H9 (cell line): ENCODE results near the gene NSMF. TPM values are rescaled to one million over a fixed set of nuclear protein-coding genes. Genes with fewer than 3 reads are reported as not detected.

Source experiments
- DNase-seq: peaks from one replicate; pipeline ENCODE4 v3.0.0-alpha.2; 2017
- H2AFZ ChIP-seq: one replicate; pipeline ENCODE4 v1.6.1; 2013; ENCODE audit warnings: mild to moderate bottlenecking, low read length, control low read depth, moderate library complexity
- H2AK5ac ChIP-seq: 2 replicates; pipeline ENCODE4 v1.6.1; 2013; ENCODE audit warnings: low read length, control low read depth, mixed read lengths; ENCODE audit not compliant: insufficient read length
- H2BK120ac ChIP-seq: one replicate; pipeline ENCODE4 v1.6.1; 2013; ENCODE audit warnings: low read depth, mild to moderate bottlenecking, low read length, control low read depth, inconsistent platforms; ENCODE audit not compliant: poor library complexity, severe bottlenecking
- H2BK12ac ChIP-seq: 2 replicates; pipeline ENCODE4 v1.6.1; 2013; ENCODE audit warnings: low read length, control low read depth, mixed read lengths, low read depth; ENCODE audit not compliant: insufficient read length
- H2BK15ac ChIP-seq: 2 replicates; pipeline ENCODE4 v1.6.1; 2013; ENCODE audit warnings: low read depth, low read length, control low read depth
- H2BK20ac ChIP-seq: one replicate; pipeline ENCODE4 v1.6.1; 2013; ENCODE audit warnings: low read depth, mild to moderate bottlenecking, low read length, control low read depth, inconsistent platforms; ENCODE audit not compliant: poor library complexity, severe bottlenecking
- H2BK5ac ChIP-seq: 2 replicates; pipeline ENCODE4 v1.6.1; 2013; ENCODE audit warnings: low read length, control low read depth, mixed read lengths; ENCODE audit not compliant: insufficient read length
- H3K14ac ChIP-seq: 2 replicates; pipeline ENCODE4 v1.6.1; 2013; ENCODE audit warnings: low read length, control low read depth; ENCODE audit not compliant: insufficient read depth
- H3K18ac ChIP-seq: 2 replicates; pipeline ENCODE4 v1.6.1; 2013; ENCODE audit warnings: low read depth, mild to moderate bottlenecking, mixed read lengths, low read length, control low read depth; ENCODE audit not compliant: insufficient read length
- H3K23ac ChIP-seq: 2 replicates; pipeline ENCODE4 v1.6.1; 2013; ENCODE audit warnings: low read length, control low read depth, mixed read lengths, low read depth; ENCODE audit not compliant: insufficient read length
- H3K23me2 ChIP-seq: 2 replicates; pipeline ENCODE4 v1.6.1; 2013; ENCODE audit warnings: low read depth, mild to moderate bottlenecking, mixed read lengths, low read length, control low read depth; ENCODE audit not compliant: insufficient read length, poor library complexity, severe bottlenecking
- H3K27ac ChIP-seq: 2 replicates; pipeline ENCODE4 v1.5.1; 2013; ENCODE audit warnings: low read length, control low read depth, mixed read lengths, low read depth; ENCODE audit not compliant: insufficient read length
- H3K27me3 ChIP-seq: 2 replicates; pipeline ENCODE4 v1.6.1; 2013; ENCODE audit warnings: low read length, control low read depth, inconsistent platforms; ENCODE audit not compliant: insufficient read depth
- H3K4ac ChIP-seq: 2 replicates; pipeline ENCODE4 v1.6.1; 2013; ENCODE audit warnings: low read depth, mild to moderate bottlenecking, control low read depth, inconsistent platforms, low read length, moderate library complexity
- H3K4me1 ChIP-seq: 2 replicates; pipeline ENCODE4 v1.6.1; 2013; ENCODE audit warnings: low read length, control low read depth, inconsistent platforms; ENCODE audit not compliant: insufficient read depth
- H3K4me2 ChIP-seq: 2 replicates; pipeline ENCODE4 v1.6.1; 2013; ENCODE audit warnings: low read length, control low read depth, mixed read lengths; ENCODE audit not compliant: insufficient read length, insufficient read depth
- H3K56ac ChIP-seq: 2 replicates; pipeline ENCODE4 v1.6.1; 2013; ENCODE audit warnings: low read depth, mild to moderate bottlenecking, mixed read lengths, low read length, control low read depth; ENCODE audit not compliant: insufficient read length
- H3K79me1 ChIP-seq: 2 replicates; pipeline ENCODE4 v1.6.1; 2013; ENCODE audit warnings: low read depth, mild to moderate bottlenecking, moderate library complexity, low read length, control low read depth, inconsistent platforms; ENCODE audit not compliant: insufficient read depth, poor library complexity, severe bottlenecking
- H3K79me2 ChIP-seq: 2 replicates; pipeline ENCODE4 v1.6.1; 2013; ENCODE audit warnings: low read length, control low read depth, inconsistent platforms; ENCODE audit not compliant: insufficient read depth
- H3K9ac ChIP-seq: 2 replicates; pipeline ENCODE4 v1.6.1; 2013; ENCODE audit warnings: low read length, control low read depth, mixed read lengths; ENCODE audit not compliant: insufficient read length; ENCODE audit errors: extremely low read depth
- H3K9me3 ChIP-seq: one replicate; pipeline ENCODE4 v1.6.1; 2013; ENCODE audit warnings: low read depth, low read length, inconsistent platforms; ENCODE audit not compliant: control insufficient read depth
- H3T11ph ChIP-seq: one replicate; pipeline ENCODE4 v1.6.1; 2013; ENCODE audit warnings: mild to moderate bottlenecking, low read length, control low read depth, inconsistent platforms
- H4K20me1 ChIP-seq: one replicate; pipeline ENCODE4 v1.6.1; 2013; ENCODE audit not compliant: control insufficient read depth, insufficient read length, insufficient read depth
- H4K5ac ChIP-seq: 2 replicates; pipeline ENCODE4 v1.6.1; 2013; ENCODE audit warnings: low read depth, mild to moderate bottlenecking, mixed read lengths, low read length, control low read depth; ENCODE audit not compliant: insufficient read length
- H4K8ac ChIP-seq: replicated peaks from 2 replicates; pipeline ENCODE4 v1.6.1; 2013; ENCODE audit warnings: low read length, control low read depth, mixed read lengths, low read depth; ENCODE audit not compliant: insufficient read length
- H4K91ac ChIP-seq: 2 replicates; pipeline ENCODE4 v1.6.1; 2013; ENCODE audit warnings: low read depth, mild to moderate bottlenecking, moderate library complexity, mixed read lengths, low read length, control low read depth; ENCODE audit not compliant: insufficient read length
- H3K27ac Mint-ChIP-seq, 3 experiments: 2 replicates in 2 of 3; 3 replicates in 1 of 3; pipeline ENCODE4 v1.8.0; 2020 to 2021; ENCODE audit warnings: mixed read lengths in 3 of 3, mild to moderate bottlenecking in 1 of 3, moderate library complexity in 1 of 3
- H3K27me3 Mint-ChIP-seq: 2 replicates; pipeline ENCODE4 v1.8.0; 2021; ENCODE audit warnings: low read depth, mild to moderate bottlenecking, moderate library complexity, mixed read lengths
- H3K36me3 Mint-ChIP-seq, 3 experiments: 2 replicates in 2 of 3; 3 replicates in 1 of 3; pipeline ENCODE4 v1.8.0; 2020 to 2021; ENCODE audit warnings: low read depth in 3 of 3, mixed read lengths in 3 of 3; ENCODE audit not compliant: insufficient read depth in 1 of 3
- H3K4me1 Mint-ChIP-seq, 2 experiments: 2 replicates each; pipeline ENCODE4 v1.8.0; 2020; ENCODE audit warnings: mixed read lengths in 2 of 2
- H3K4me3 Mint-ChIP-seq, 2 experiments: 2 replicates in 1 of 2; 3 replicates in 1 of 2; pipeline ENCODE4 v1.8.0; 2020 to 2021; ENCODE audit warnings: mild to moderate bottlenecking in 2 of 2, mixed read lengths in 2 of 2, moderate library complexity in 1 of 2
- H3K9me3 Mint-ChIP-seq, 2 experiments: 2 replicates in 1 of 2; 3 replicates in 1 of 2; pipeline ENCODE4 v1.8.0; 2020; ENCODE audit warnings: mild to moderate bottlenecking in 2 of 2, mixed read lengths in 2 of 2, moderate library complexity in 1 of 2
- WGBS: extraction: QIAGEN DNeasy Blood & Tissue Kit; methylation state at CpG from one replicate; pipeline ENCODE4 v1.1.7; 2013; ENCODE audit warnings: missing lambda C conversion rate, low lambda C conversion rate, mixed read lengths; ENCODE audit not compliant: insufficient read length; ENCODE audit errors: extremely low coverage; 5-methylcytosine and 5-hydroxymethylcytosine counted together
- total RNA-seq: library from RNA; stranded (reverse); gene quantifications from 2 replicates; pipeline ENCODE4 v1.2.1, GENCODE V29; 2021
- TF ChIP-seq, protein P1 (sequence below): fragments of 200-600 bp; sonication (generic); conservative IDR thresholded peaks from 3 replicates; pipeline ENCODE4 v1.8.0; 2021; ENCODE audit warnings: antibody characterized with exemption, mild to moderate bottlenecking

Gene NSMF
- total RNA-seq, 1 experiment from 2014 or later, result 46.3 TPM

DNA sequence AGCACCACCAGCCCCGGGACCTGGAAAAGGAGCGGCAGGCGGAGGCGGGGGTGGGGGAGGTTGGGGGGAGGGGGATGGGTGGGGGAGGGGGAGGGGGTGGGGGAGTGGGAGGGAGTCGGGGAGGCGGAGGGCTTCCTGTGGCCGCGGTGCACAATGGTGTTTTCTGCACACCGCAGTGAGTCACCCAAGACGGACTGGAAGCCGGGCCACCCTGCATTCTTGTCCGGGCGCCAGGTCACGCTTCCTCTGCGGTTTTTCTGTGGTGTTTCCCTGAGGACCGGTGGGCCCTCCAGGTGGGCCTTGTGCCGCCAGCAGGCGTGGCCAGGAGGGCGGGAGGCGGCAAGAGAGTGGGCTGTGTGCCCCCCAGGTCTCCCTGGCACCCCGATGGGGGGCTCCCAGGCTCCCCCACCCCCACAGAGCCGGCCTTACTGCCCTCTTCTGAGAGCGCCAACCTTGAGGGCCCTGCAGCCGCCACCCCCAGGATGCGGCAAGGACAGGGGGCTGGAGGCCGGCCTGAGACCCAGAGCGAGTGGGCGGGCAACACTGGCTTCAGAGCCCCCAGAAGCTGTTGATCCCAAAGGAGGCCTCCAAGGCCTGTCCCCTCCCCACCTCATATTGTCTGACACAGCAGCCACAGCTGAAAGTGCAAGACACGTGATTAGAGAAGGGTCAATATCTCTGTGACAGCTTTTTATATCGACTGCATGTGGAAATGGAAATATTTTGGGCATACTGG lies 47.3 kb downstream of the NSMF start:
- no peak overlapping the region for H3K27ac ChIP-seq
- no peaks in the 10 kb centered on the region for H3K27me3 ChIP-seq
- no peak overlapping the region for H2BK5ac ChIP-seq
- H3K4me2 ChIP-seq, result no peak overlapping the region
- WGBS, result no CpG with 5 or more reads among the region's 30 CpGs
- H2BK20ac ChIP-seq, result no peak overlapping the region
- Mint-ChIP-seq H3K9me3 (no peaks in the 10 kb centered on the region), H3K4me3 (no peak overlapping the region), H3K36me3 (no peaks in the 10 kb centered on the region), H3K4me1 (peaks cover 0 to 3% of the 10 kb centered on the region in 2 experiments; a peak in 1 of 4 replicates), H3K27me3 (peaks cover 2% of the 10 kb centered on the region; the same call in 1 of the 2 replicates), H3K27ac (no peak overlapping the region)
- TF ChIP-seq, protein P1, sequence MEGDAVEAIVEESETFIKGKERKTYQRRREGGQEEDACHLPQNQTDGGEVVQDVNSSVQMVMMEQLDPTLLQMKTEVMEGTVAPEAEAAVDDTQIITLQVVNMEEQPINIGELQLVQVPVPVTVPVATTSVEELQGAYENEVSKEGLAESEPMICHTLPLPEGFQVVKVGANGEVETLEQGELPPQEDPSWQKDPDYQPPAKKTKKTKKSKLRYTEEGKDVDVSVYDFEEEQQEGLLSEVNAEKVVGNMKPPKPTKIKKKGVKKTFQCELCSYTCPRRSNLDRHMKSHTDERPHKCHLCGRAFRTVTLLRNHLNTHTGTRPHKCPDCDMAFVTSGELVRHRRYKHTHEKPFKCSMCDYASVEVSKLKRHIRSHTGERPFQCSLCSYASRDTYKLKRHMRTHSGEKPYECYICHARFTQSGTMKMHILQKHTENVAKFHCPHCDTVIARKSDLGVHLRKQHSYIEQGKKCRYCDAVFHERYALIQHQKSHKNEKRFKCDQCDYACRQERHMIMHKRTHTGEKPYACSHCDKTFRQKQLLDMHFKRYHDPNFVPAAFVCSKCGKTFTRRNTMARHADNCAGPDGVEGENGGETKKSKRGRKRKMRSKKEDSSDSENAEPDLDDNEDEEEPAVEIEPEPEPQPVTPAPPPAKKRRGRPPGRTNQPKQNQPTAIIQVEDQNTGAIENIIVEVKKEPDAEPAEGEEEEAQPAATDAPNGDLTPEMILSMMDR, result no peak
- H3K9ac ChIP-seq, result no peak overlapping the region
- no peak overlapping the region for H4K5ac ChIP-seq
- no peaks in the 10 kb centered on the region for H3K79me1 ChIP-seq
- peak; percentile 18 for DNase-seq
- no peaks in the 10 kb centered on the region for H4K20me1 ChIP-seq
- no peak overlapping the region for H4K91ac ChIP-seq
- no peak overlapping the region for H2AK5ac ChIP-seq
- no peaks in the 10 kb centered on the region for H3K4me1 ChIP-seq
- no peak overlapping the region for H2BK15ac ChIP-seq
- H4K8ac ChIP-seq, result no peak overlapping the region
- 0 out of 2 replicates have a peak overlapping the region, but pooled peaks have one; percentile 22 for H3K14ac ChIP-seq
- no peak overlapping the region for H3T11ph ChIP-seq
- no peaks in the 10 kb centered on the region for H3K9me3 ChIP-seq
- H2BK120ac ChIP-seq, result no peak overlapping the region
- no peak overlapping the region for H3K56ac ChIP-seq
- no peak overlapping the region for H2BK12ac ChIP-seq
- H3K18ac ChIP-seq, result no peak overlapping the region
- H3K23ac ChIP-seq, result no peak overlapping the region
- H3K23me2 ChIP-seq, result peaks cover 1% of the 10 kb centered on the region
- no peaks in the 10 kb centered on the region for H3K79me2 ChIP-seq
- H3K4ac ChIP-seq, result no peak overlapping the region
- no peak overlapping the region for H2AFZ ChIP-seq
